Mucosa of gallbladder (tissue), 1 donor: ENCODE data around the gene TOP3A. TPM values are rescaled to one million over a fixed set of nuclear protein-coding genes. Genes with fewer than 3 reads are reported as not detected.

Source experiments
- DNase-seq: peaks from one replicate; pipeline ENCODE4 v3.0.0-alpha.2; 2020; ENCODE audit warnings: low spot score
- total RNA-seq: library from RNA; stranded (reverse); gene quantifications from one replicate; pipeline ENCODE4 v1.2.1, GENCODE V29; 2021
- donor health status: DM: no; HTN: no; CAD: no.

Gene TOP3A
- total RNA-seq, 1 donor from 2014 or later = 25.6 TPM

GRCh38 chr17:18253947-18254821 is 60.6 kb downstream of the TOP3A start:
- DNase-seq = no peak

DNA sequence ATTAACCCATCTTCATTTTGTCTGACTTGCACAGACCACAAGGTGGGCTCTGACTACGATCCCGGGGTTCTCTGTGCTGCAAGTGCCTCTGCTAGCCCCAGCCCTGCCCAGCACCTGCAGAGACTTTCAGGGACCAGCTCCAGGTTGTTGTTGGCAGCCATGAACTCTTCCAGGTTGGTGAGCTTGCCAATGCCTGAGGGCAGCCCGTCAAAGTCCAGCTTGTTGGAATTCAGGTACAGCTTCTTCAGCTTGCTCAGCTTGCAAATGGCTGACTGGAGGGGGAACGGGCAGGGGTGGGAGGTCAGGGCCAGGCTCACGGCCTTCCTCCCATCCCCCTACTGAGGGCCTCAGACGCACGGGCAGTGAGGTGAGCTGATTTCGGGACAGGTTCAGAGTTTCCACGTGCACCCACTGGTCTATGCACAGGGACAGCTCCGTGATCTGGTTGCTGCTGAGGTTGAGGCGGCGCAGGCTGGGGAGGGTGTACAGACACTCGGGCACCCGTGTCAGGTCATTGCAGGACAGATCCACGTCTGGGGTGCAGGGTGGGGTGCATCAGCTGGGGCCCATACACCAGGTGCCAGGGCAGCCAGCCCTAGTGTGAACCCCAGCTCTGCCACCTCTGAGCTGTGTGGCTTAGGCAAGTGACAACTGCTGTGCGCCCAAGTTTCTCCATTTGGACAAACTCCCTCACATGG is 61.5 kb downstream of the TOP3A start:
- no peak for DNase-seq

GRCh38 chr17:18252160-18252559 is 62.6 kb downstream of the TOP3A start:
- DNase-seq = no peak

DNA sequence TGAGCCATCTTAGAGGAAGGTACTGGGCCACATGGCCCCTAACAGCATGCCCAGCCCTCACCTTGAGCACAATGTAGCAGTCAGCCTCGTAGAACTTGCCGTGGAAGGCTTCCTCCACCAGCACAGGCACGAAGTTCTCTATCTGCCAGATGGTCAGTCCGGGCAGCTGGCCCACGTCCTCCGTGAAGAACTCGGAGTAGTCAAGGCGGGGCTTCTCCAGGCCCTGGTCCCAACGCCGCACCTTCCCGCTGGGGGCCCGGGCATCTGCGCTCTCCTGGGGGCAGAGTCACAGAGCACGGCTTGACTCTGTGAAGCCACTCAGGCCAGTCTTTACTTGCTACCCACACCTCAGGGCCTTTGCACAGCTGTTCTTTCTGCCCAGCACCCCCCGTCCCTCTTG is 63.6 kb downstream of the TOP3A start:
- no peak for DNase-seq

GRCh38 chr17:18250708-18251107 is 64.1 kb downstream of the TOP3A start:
- no peak for DNase-seq

GRCh38 chr17:18250259-18250658 is 64.5 kb downstream of the TOP3A start:
- DNase-seq = no peak

- no peak for DNase-seq
Observed at GRCh38 chr17:18248811-18249210, 66.0 kb downstream of the TOP3A start.

DNA sequence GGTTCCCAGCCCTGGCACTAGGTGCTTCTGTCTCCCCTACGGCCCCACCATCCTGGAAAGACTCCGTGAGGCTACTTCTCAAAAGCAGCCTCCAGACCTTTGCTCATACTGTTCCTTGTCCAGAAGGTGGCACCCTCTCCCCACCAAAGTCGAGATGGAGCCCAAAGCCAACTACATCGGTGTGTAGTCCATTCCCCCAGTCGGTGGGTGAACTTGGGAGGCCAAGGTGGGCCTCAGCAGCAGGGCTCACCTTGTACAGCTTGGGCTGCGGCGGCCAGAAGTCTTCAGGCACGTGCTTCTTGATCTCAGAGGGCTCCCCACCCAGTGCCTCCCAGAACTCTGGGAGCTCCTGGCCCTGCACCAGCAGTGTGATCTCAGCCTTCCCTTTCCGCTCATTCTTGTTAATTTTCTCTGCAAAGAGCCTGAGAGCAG is 66.5 kb downstream of the TOP3A start:
- peak; percentile 63 for DNase-seq

DNA sequence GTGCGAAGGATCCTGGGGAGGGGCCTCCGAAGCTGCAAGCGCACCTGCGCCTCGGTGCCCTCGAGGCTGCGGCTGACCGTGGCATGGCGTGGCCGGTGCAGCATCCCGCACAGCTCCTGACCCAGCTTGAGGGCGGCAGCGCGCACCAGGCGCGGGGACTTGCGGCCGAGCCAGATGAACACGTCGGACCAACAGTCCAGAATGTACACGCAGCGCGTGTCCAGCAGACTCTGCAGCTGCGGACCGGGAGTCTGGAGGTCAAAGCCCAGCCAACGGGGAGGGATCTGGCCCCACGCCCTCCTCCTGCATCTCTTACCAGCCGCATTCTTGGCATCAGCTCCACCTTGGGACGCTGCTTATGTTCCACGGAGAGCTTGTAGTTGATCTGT is 67.2 kb downstream of the TOP3A start:
- DNase-seq = no peak

DNA sequence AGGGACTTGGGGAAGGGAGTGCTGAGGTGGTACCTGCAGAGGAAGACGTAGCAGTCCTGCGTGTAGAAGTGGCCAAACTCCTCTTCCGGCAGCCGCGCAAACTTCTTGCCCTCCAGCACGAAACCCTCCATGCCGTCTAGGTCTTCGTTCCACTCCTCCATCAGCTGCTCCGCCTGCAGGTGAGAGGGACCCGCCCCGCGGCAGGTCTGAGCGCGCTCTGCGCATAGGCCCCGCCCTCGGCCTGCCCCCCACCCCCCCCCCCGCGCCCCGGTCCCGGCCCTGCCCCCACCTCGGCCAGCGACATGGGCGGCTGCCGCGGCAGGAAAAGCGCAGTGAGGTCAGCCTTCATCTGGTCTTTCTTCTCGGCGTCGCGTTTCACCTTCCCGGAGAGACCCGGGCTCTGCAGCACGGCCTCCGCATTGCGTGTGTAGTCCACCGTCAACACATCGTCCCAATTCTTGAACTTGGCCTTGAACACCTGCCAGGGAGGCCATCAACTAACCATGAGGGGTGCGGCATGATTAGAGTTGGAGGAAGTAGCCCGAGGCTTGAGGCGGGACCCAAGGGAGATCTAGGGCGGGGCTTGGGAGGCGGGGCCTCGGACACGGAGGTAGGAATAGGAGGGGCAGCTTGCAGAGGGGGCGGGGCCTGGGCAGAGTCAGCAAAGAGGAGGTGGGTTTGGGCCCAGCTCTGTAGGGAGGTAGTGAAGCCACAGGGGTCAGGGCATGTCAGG is 67.7 kb downstream of the TOP3A start:
- DNase-seq = peak; percentile 82

DNA sequence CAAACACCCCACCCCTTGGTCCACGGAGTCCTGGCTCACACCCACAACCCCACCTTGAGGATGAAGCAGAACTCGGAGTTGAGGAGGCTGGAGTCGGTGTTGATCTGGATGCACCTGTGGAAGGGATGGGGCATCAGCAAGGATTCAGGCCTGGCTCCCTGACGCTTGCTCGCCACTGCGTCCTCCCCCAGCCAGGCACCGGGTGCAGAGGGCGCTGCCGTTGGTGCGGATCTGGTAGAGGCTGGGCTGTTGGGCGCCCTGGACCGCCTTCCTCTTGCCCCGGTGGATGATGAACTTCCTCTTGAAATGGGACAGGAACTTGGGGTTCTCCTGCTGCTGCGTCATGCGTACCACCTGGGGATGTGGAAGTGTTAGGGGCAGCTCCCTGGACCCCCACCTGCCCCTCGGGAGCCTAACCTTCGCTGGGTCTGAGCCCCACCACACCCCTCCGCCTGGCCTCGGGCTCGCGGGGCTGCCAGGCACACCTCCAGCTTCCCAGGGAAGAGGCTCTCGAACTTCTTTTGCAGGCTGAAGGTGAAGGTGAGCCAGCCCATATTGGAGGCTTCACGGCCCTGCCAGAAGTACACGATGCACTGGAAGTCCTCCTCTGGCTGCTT is 68.6 kb downstream of the TOP3A start:
- DNase-seq = no peak

DNA sequence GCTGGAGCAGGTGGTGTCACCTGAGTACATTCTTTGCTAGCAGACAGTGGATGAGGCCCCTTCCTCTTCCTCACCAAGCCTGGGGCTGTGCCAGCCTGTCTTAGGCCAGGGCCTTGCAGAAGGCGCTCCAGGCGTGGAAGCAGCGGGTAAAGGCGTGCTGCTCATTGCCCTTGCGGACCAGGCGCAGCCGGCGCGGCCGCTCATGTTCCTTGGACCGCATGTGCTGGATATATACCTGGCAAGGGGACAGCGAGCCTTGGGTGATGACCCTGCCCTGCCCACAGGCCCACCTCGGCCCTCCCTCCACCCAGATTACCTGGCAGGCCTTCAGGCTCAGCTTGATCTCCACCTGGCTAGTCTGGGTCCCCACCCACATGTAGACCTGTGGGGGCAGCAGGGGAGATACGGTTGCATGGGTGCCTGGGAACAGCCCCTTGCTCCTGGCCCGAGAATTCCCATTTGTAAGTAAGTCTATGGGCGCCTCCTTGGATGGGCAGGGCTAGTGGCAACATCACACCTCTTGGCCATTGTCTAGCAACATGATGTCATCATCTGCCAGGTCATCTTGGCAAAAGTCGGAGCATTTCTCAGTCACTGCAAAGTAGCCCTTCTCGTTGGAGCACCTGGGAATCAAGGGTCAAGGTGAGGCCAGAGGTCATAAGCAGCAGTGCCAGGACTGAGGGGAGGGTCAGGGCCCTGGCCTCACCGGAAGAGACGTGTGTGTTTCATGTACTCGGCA is 69.6 kb downstream of the TOP3A start:
- DNase-seq = no peak

GRCh38 chr17:18241229-18241871 is 73.4 kb downstream of the TOP3A start:
- no peak for DNase-seq

- no peak for DNase-seq
Observed at GRCh38 chr17:18240449-18240848, 74.3 kb downstream of the TOP3A start.

DNA sequence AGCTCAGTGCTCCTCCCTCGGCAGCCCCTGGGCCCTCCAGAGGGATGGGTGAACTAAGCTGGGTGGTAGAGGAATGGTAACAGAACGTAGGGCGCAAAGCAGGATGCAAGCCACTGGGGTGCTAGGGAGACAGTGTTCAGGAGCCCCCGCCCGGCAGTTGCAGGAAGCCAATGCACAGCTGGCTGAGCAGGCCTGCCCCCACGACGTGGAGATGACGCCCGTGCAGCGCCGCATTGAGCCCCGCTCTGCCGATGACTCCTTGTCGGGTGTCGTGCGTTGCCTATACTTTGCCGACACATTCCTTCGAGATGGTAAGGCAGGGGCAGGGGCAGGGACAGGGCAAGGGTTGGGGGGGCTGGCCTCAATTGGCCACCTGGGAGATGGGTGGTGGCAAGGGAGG is 76.5 kb downstream of the TOP3A start:
- no peak for DNase-seq

GRCh38 chr17:18237461-18237860 is 77.3 kb downstream of the TOP3A start:
- no peak for DNase-seq

- DNase-seq = no peak
Observed at GRCh38 chr17:18236494-18236893, 78.3 kb downstream of the TOP3A start.

GRCh38 chr17:18235743-18236256 is 79.0 kb downstream of the TOP3A start:
- DNase-seq = no peak

DNA sequence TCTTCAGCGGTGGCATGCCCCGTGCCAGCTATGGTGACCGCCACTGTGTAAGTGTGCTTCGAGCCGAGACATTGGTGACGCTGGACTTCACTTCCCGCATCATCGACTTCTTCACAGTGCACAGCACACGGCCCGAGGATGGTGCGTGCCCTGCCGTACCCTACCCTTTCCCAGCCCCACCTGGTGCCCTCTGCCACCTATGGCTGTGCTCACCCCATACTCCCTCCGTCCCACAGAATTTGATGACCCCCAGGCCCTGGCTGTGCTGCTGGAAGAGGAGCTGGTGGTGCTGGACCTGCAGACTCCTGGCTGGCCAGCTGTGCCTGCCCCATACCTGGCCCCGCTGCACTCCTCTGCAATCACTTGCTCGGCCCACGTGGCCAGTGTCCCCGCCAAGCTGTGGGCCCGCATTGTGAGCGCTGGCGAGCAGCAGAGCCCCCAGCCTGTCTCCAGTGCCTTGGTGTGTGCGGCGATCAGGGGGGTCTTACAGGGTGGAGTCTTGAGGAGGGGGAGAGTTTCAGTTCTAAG is 79.9 kb downstream of the TOP3A start:
- DNase-seq = no peak

GRCh38 chr17:18233803-18234518 is 80.8 kb downstream of the TOP3A start:
- no peak for DNase-seq
